Activated T-cell treated with anti-CD3 and anti-CD28 coated beads, Interleukin-2, amount 50 U/mL, for 4 hours (primary cell): ENCODE measurements around the gene CPXM2. TPM values are rescaled to one million over a fixed set of nuclear protein-coding genes. Genes with fewer than 3 reads are reported as not detected.

Source experiments
- ATAC-seq, 2 donors: fragments of 200-7000 bp; cut with Tn5 transposase; one replicate each; pipeline ENCODE4 v1.10.0; 2021
- DNase-seq: peaks from one replicate; pipeline ENCODE4 v3.0.0-alpha.2; 2020
- H3K27me3 Mint-ChIP-seq: one replicate; pipeline ENCODE4 v1.8.0; 2021; ENCODE audit warnings: low read depth, mixed read lengths
- H3K36me3 Mint-ChIP-seq: one replicate; pipeline ENCODE4 v1.8.0; 2022; ENCODE audit warnings: mixed read lengths; ENCODE audit not compliant: insufficient read depth
- H3K4me1 Mint-ChIP-seq: one replicate; pipeline ENCODE4 v1.8.0; 2021; ENCODE audit warnings: low read depth, mixed read lengths
- H3K4me3 Mint-ChIP-seq: one replicate; pipeline ENCODE4 v1.8.0; 2021; ENCODE audit warnings: mild to moderate bottlenecking, moderate library complexity, mixed read lengths
- H3K9me3 Mint-ChIP-seq: one replicate; pipeline ENCODE4 v1.8.0; 2021; ENCODE audit warnings: mixed read lengths
- total RNA-seq, 3 donors: library from RNA; stranded (reverse); gene quantifications; one replicate each; pipeline ENCODE4 v1.2.1, GENCODE V29; 2021

Gene CPXM2
- total RNA-seq, 3 donors from 2014 or later, result not detected

GRCh38 chr10:123912466-123912865, 20.9 kb upstream of the CPXM2 start:
- H3K9me3 Mint-ChIP-seq, result no peaks in the 10 kb centered on the region
- no peak for ATAC-seq
- H3K27me3 Mint-ChIP-seq, result peaks cover 33% of the 10 kb centered on the region
- peaks cover 3% of the 10 kb centered on the region for H3K4me1 Mint-ChIP-seq
- no peak for DNase-seq
- no peaks in the 10 kb centered on the region for H3K36me3 Mint-ChIP-seq
- H3K4me3 Mint-ChIP-seq, result no peak overlapping the region

DNA sequence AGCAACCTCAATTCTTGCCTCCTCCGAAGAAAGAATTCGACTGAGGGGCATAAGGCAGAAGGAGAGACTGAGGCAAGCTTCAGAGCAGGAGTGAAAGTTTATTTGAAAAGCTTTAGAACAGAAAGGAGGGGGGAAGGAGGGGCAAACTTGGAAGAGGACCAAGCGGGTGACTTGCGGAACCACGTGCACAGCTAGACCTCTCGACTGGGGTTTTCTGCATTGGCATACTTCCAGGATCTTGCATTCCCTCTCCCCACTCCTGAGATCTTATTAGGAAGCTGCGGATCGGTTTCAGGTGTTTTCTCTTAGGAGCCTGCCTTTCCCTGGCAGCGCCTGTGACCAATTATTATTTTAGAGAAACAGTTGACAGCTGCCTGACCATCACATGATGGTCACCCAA, 20.3 kb upstream of the CPXM2 start:
- Mint-ChIP-seq H3K4me3 (no peak overlapping the region), H3K4me1 (peaks cover 3% of the 10 kb centered on the region), H3K27me3 (peaks cover 33% of the 10 kb centered on the region), H3K36me3 (no peaks in the 10 kb centered on the region), H3K9me3 (no peaks in the 10 kb centered on the region)
- DNase-seq (no peak), ATAC-seq (no peak)

DNA sequence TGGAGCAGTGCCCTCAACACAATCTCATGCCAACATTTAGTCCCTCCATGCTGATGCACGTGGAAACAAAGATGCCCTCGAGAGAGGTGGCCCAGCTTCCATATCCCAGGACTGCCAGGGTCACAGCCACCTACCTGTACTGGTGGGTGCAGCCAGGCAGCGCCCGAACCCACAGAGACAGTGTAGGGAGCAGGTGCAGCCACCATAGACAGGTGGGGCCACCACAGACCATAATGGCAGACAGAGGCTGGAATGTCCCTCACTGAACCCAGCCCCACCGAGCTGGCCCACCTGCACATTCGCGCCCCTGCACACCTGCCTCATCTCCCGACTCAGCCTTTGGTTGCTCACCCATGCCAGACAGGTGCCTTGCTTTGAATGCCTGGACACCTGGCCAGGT, 18.3 kb upstream of the CPXM2 start:
- Mint-ChIP-seq H3K9me3 (no peaks in the 10 kb centered on the region), H3K27me3 (peaks cover 30% of the 10 kb centered on the region), H3K4me3 (no peak overlapping the region), H3K36me3 (no peaks in the 10 kb centered on the region), H3K4me1 (peaks cover under 1% of the 10 kb centered on the region)
- no peak for ATAC-seq
- no peak for DNase-seq

DNA sequence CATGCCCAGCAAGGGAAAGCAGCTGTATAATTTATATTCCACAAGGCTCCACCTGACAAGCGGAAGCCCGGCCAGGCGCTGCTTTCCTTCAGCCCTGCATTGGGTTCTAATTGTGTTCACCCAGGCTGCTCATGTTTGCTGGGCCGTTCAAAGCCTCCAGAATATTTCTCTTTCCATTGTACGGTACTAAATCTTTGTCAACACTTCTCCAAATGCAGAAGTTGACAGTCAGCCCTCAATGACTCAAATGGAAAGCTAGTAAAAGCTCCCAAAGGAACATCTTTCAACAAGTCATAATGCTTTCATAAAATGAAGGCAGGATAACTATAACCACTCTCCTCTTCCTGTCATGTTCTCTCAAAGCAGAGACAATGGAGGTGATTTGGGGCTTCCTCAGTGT, 17.8 kb upstream of the CPXM2 start:
- Mint-ChIP-seq H3K36me3 (no peaks in the 10 kb centered on the region), H3K27me3 (peaks cover 26% of the 10 kb centered on the region), H3K4me3 (no peak overlapping the region), H3K4me1 (no peaks in the 10 kb centered on the region), H3K9me3 (no peaks in the 10 kb centered on the region)
- DNase-seq (no peak), ATAC-seq (no peak)

GRCh38 chr10:123908379-123908778, 16.8 kb upstream of the CPXM2 start:
- DNase-seq (no peak), ATAC-seq (no peak)
- Mint-ChIP-seq H3K27me3 (peaks cover 21% of the 10 kb centered on the region), H3K4me1 (no peaks in the 10 kb centered on the region), H3K9me3 (no peaks in the 10 kb centered on the region), H3K4me3 (no peak overlapping the region), H3K36me3 (no peaks in the 10 kb centered on the region)

- H3K27me3 Mint-ChIP-seq, result peaks cover 17% of the 10 kb centered on the region
- no peak for ATAC-seq
- no peaks in the 10 kb centered on the region for H3K4me1 Mint-ChIP-seq
- no peaks in the 10 kb centered on the region for H3K9me3 Mint-ChIP-seq
- no peak for DNase-seq
- no peak overlapping the region for H3K4me3 Mint-ChIP-seq
- no peaks in the 10 kb centered on the region for H3K36me3 Mint-ChIP-seq
Observed at GRCh38 chr10:123906884-123907652, 15.5 kb upstream of the CPXM2 start.

DNA sequence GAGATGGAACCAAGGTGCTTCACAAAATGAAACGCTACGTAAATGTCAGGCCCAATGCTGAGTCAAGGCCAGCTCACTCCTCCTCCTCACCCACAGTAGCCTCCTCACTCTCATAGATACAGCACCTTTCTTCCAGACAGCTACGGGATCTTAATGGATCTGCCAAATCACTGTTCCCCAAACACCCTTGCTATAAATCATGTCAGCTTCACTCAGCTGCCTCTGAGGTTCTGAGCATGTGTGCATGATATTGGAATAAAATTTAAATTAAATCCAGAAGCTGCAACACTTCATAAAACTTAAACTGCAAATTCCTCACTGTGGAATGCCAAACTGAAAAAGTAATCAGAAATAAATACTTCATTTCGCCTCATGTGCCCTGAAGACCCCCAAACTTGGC, 14.7 kb upstream of the CPXM2 start:
- DNase-seq (no peak), ATAC-seq (no peak)
- Mint-ChIP-seq H3K4me1 (no peaks in the 10 kb centered on the region), H3K4me3 (no peak overlapping the region), H3K36me3 (no peaks in the 10 kb centered on the region), H3K9me3 (no peaks in the 10 kb centered on the region), H3K27me3 (peaks cover 14% of the 10 kb centered on the region)

- Mint-ChIP-seq H3K9me3 (peaks cover 3% of the 10 kb centered on the region), H3K4me1 (no peaks in the 10 kb centered on the region), H3K36me3 (peaks cover 2% of the 10 kb centered on the region), H3K4me3 (no peak overlapping the region), H3K27me3 (peaks cover 5% of the 10 kb centered on the region)
- DNase-seq, result no peak
- no peak for ATAC-seq
Observed at GRCh38 chr10:123904834-123905409, 13.3 kb upstream of the CPXM2 start.

GRCh38 chr10:123903621-123904020, 12.0 kb upstream of the CPXM2 start:
- Mint-ChIP-seq H3K4me3 (no peak overlapping the region), H3K27me3 (peaks cover 5% of the 10 kb centered on the region), H3K4me1 (no peaks in the 10 kb centered on the region), H3K36me3 (peaks cover 2% of the 10 kb centered on the region), H3K9me3 (peaks cover 3% of the 10 kb centered on the region)
- no peak for DNase-seq
- no peak for ATAC-seq

- DNase-seq (no peak), ATAC-seq (no peak)
- Mint-ChIP-seq H3K9me3 (peaks cover 3% of the 10 kb centered on the region), H3K36me3 (peaks cover 2% of the 10 kb centered on the region), H3K27me3 (no peaks in the 10 kb centered on the region), H3K4me1 (no peaks in the 10 kb centered on the region), H3K4me3 (no peak overlapping the region)
Observed at GRCh38 chr10:123901621-123902020, 10.0 kb upstream of the CPXM2 start.

GRCh38 chr10:123897146-123897545, 5.5 kb upstream of the CPXM2 start:
- DNase-seq (no peak), ATAC-seq (no peak)
- Mint-ChIP-seq H3K4me1 (no peaks in the 10 kb centered on the region), H3K36me3 (peaks cover 2% of the 10 kb centered on the region), H3K4me3 (no peak overlapping the region), H3K27me3 (peaks cover 8% of the 10 kb centered on the region), H3K9me3 (peaks cover 3% of the 10 kb centered on the region)

DNA sequence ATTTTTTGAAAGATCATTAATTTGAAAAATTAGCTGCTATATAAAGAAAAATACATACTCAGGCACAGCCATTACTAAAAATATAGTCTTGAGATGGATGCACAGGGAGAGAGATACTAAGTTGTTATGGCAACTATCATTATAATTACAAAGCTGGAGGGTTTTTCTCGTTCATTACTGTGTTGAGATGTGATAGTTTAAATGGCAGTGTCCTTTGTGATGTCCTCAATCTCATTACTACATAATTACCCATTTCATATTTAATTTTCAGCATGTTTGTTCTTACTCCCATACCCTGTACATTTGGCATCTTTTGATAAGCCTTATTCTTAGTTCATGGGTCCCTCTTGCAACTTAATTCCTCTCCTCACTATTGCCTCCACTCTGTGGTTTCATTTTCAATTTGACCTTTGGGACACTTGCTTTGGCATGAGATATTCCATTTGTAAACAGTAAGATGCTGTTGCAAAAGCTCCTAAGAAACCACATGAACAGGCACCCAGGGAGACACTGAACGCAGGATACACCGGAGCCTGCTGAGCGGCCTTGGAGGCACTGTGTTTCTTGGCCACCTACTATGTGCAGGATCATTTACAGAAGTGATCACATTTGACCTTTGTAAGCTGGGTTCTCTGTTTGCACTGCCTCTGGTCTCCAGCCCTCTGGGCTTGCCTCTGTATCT, 4.8 kb upstream of the CPXM2 start:
- Mint-ChIP-seq H3K36me3 (peaks cover 2% of the 10 kb centered on the region), H3K27me3 (peaks cover 9% of the 10 kb centered on the region), H3K9me3 (peaks cover 3% of the 10 kb centered on the region), H3K4me3 (no peak overlapping the region), H3K4me1 (no peaks in the 10 kb centered on the region)
- DNase-seq (no peak), ATAC-seq (no peak)

DNA sequence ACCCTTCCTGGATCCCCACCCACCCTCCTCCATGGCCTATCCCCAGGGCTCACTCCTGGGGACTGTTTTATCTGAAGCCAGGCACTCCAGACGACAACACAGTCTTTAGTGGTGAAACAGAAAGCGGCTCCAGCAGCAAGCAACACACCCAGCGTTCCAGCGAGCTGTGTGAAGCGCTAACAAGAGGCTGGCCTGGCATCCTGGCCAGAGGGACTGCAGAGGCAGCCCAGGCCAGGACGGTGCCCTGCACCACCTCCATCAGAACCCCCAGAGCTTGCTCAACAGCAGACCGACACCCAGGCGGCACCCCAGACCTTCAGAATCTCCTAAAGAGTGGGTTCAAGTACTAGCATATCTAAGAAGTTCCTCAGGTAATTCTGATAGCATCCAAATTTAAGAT, 2.0 kb upstream of the CPXM2 start:
- no peaks in the 10 kb centered on the region for H3K4me1 Mint-ChIP-seq
- ATAC-seq, result no peak
- no peak overlapping the region for H3K4me3 Mint-ChIP-seq
- no peaks in the 10 kb centered on the region for H3K9me3 Mint-ChIP-seq
- peaks cover 23% of the 10 kb centered on the region for H3K27me3 Mint-ChIP-seq
- no peaks in the 10 kb centered on the region for H3K36me3 Mint-ChIP-seq
- DNase-seq, result no peak

DNA sequence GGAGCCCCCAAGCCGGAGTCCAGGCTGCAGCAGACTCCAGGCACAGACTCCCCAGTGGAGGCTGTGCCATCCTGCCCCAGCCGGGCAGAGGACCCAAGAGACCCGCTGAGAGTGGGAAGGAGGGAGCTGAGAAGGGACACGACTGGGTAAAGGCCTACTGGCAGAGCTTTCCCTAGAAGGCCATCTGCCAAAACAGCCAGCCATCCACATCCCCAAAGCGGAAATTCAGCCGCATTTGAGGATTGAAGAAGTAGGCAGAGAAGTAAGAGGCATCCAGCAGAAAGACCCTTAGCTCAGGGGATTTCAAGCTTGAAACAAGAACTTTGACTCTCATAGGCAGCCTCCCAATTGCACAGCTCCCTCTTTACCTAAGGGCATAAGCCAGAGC, 857 bp downstream of the CPXM2 start:
- Mint-ChIP-seq H3K36me3 (no peaks in the 10 kb centered on the region), H3K4me1 (no peaks in the 10 kb centered on the region), H3K4me3 (no peak overlapping the region), H3K27me3 (peaks cover 23% of the 10 kb centered on the region), H3K9me3 (no peaks in the 10 kb centered on the region)
- ATAC-seq, result no peak
- no peak for DNase-seq

DNA sequence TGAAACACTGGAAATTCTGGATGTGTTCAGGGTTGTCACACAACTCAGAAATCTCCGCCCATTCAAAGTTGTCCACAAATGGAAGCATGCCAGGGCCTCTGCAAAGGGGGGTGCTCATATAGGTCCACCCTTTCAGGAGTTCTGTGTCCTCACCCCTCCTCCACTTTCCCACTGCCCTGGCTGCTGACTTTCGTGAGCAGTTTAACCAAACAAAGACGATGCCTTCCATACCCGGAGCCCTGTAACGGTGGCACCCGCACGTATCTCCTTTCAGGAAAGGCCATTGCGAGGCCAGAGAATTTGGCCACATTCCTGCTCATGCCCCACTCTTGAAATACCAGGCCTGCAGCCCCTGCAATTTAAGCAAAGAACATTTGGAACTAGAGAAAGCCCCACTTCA, 1.4 kb downstream of the CPXM2 start:
- Mint-ChIP-seq H3K36me3 (no peaks in the 10 kb centered on the region), H3K4me1 (no peaks in the 10 kb centered on the region), H3K9me3 (no peaks in the 10 kb centered on the region), H3K4me3 (no peak overlapping the region), H3K27me3 (peaks cover 23% of the 10 kb centered on the region)
- ATAC-seq (no peak), DNase-seq (no peak)
